Measurements from ENCODE around the gene NDUFA13.

DNA sequence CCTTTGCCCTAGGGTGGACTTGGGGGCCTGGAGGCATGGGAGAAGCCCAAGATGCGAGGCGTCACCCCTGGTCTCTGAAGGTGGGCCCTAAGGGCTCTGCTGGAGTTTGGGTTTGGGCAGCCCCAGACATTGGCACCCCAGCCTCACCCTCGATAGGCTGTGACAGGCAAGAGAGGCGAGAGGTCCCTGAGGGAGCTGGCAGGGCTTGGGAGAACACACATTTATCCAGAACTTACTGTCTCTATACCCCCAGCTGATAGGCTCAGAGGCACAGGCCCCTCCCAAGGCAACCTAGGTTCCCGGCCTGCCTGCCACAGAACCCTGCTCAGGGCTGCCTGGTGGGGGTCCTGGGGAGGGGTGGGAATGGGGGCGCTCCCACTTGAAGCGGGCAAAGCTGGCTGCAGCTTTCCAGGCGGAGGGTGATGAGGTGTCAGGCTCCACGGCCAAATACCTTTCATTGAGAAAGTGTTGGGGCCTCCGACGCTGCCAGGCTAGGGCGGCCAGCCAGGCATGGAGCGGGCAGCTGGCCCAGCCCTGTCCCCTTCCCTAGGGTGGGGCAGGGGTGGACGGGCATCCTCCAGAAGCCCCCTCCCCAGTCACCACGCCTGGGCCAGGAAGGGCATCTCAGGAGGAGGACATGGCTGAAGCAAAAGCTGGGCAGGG lies 31.8 kb downstream of the NDUFA13 start:
- TF ChIP-seq NFIC (IDR thresholded peaks at IDR 0.05; ENCODE audit: borderline replicate concordance) (no peak), FOXM1 (IDR thresholded peaks at IDR 0.05; ENCODE audit: low read depth) (no peak), TCF12 (IDR thresholded peaks at IDR 0.05) (no peak), GATA2 (CRISPR knock-in tag; IDR thresholded peaks at IDR 0.05) (no peak)
- TF ChIP-seq, protein P1, sequence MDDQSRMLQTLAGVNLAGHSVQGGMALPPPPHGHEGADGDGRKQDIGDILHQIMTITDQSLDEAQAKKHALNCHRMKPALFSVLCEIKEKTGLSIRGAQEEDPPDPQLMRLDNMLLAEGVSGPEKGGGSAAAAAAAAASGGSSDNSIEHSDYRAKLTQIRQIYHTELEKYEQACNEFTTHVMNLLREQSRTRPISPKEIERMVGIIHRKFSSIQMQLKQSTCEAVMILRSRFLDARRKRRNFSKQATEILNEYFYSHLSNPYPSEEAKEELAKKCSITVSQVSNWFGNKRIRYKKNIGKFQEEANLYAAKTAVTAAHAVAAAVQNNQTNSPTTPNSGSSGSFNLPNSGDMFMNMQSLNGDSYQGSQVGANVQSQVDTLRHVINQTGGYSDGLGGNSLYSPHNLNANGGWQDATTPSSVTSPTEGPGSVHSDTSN (IDR thresholded peaks at IDR 0.05), result no peak

All from SK-N-SH (cell line).